PFSK-1 (cell line): ENCODE measurements around the gene ANKRD34A.

Source experiments
- FOXP2 ChIP-seq: optimal IDR thresholded peaks from 2 replicates; pipeline ENCODE3; 2011; ENCODE audit warnings: borderline replicate concordance, control low read depth, inconsistent platforms; ENCODE audit not compliant: insufficient read depth; ENCODE audit errors: extremely low read length, extremely low read depth
- POLR2AphosphoS5 ChIP-seq: IDR thresholded peaks from 2 replicates; pipeline ENCODE4 v1.6.1; 2012; ENCODE audit warnings: low read depth, mild to moderate bottlenecking, control low read depth, low read length, moderate library complexity
- REST ChIP-seq, 2 experiments: IDR thresholded peaks; 2 replicates each; pipeline versions ENCODE4 v1.6.1 to v1.8.0; 2011 to 2012; ENCODE audit warnings: low read depth in 2 of 2, low read length in 2 of 2, control low read depth in 1 of 2, inconsistent platforms in 1 of 2, mild to moderate bottlenecking in 1 of 2, moderate library complexity in 1 of 2; ENCODE audit not compliant: insufficient read depth in 1 of 2
- SIN3A ChIP-seq: IDR thresholded peaks from 2 replicates; pipeline ENCODE4 v1.6.1; 2012; ENCODE audit warnings: mild to moderate bottlenecking, low read length, moderate library complexity, borderline replicate concordance; ENCODE audit not compliant: insufficient read depth
- TAF1 ChIP-seq: IDR thresholded peaks from 2 replicates; pipeline ENCODE4 v1.6.1; 2012; ENCODE audit warnings: low read length, control low read depth, borderline replicate concordance; ENCODE audit not compliant: insufficient read depth

The ANKRD34A gene

GRCh38 chr1:145974721-145975120 lies 10.3 kb upstream of the ANKRD34A start:
- no peak for TF ChIP-seq SIN3A
- TF ChIP-seq FOXP2 = no peak
- TF ChIP-seq REST (IDR thresholded peaks at IDR 0.05; ENCODE audit: insufficient read depth in 1 of 2, low read depth in 2 of 2, low read length in 2 of 2) = no peak
- no peak for TF ChIP-seq POLR2AphosphoS5
- TF ChIP-seq TAF1 = no peak

- TF ChIP-seq SIN3A (no peak), TAF1 (no peak), POLR2AphosphoS5 (no peak), FOXP2 (no peak), REST (IDR thresholded peaks at IDR 0.05; ENCODE audit: insufficient read depth in 1 of 2, low read depth in 2 of 2, low read length in 2 of 2) (no peak)
Measured at GRCh38 chr1:145972580-145972979, 8.2 kb upstream of the ANKRD34A start.

GRCh38 chr1:145967288-145967687 lies 2.9 kb upstream of the ANKRD34A start:
- TF ChIP-seq POLR2AphosphoS5 = no peak
- TF ChIP-seq FOXP2 = no peak
- no peak for TF ChIP-seq SIN3A
- no peak for TF ChIP-seq TAF1

GRCh38 chr1:145965119-145965744 lies 857 bp upstream of the ANKRD34A start:
- no peak for TF ChIP-seq SIN3A
- no peak for TF ChIP-seq REST (IDR thresholded peaks at IDR 0.05; ENCODE audit: insufficient read depth in 1 of 2, low read depth in 2 of 2, low read length in 2 of 2)
- no peak for TF ChIP-seq TAF1
- TF ChIP-seq POLR2AphosphoS5 = no peak
- TF ChIP-seq FOXP2 = no peak

GRCh38 chr1:145963265-145964019 lies 933 bp downstream of the ANKRD34A start:
- no peak for TF ChIP-seq POLR2AphosphoS5
